Retinal pigment epithelial cell (primary cell): ENCODE results near the gene BCAR3.
A peak's percentile ranks its signal among the peaks of the same experiment; 100 is the strongest.

ENCODE experiments used
- DNase-seq: peaks from one replicate; pipeline ENCODE4 v3.0.0-alpha.2; 2010; ENCODE audit warnings: low read depth
- H3K4me3 ChIP-seq: 2 replicates; pipeline ENCODE4 v1.5.1; 2011; ENCODE audit warnings: mild to moderate bottlenecking, low read length, control low read depth, moderate library complexity
- TF ChIP-seq, protein P1 (sequence below): conservative IDR thresholded peaks from 2 replicates; pipeline ENCODE4 v1.5.1; 2011; ENCODE audit warnings: low read depth, low read length, control low read depth, inconsistent platforms

BCAR3 gene

DNA sequence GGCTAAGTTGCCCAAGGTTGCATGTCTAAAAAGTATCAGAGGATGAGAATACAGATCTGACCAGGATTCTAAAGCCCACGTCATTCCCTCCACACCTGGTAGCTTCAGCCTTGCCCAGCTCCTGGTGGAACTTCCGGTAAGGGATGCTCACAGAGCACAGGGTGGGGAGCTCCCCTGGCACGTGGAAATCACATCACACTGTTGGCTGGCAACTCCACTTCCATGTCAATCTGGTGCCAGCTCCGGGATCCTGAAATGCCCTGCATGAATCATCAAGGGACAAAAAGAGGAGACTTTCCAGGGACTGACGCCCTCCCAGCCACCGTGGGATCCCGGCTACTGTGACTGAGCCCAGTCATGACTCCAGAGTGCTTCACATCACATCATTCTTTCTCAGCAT is 12.4 kb upstream of the BCAR3 start:
- no peak for DNase-seq

DNA sequence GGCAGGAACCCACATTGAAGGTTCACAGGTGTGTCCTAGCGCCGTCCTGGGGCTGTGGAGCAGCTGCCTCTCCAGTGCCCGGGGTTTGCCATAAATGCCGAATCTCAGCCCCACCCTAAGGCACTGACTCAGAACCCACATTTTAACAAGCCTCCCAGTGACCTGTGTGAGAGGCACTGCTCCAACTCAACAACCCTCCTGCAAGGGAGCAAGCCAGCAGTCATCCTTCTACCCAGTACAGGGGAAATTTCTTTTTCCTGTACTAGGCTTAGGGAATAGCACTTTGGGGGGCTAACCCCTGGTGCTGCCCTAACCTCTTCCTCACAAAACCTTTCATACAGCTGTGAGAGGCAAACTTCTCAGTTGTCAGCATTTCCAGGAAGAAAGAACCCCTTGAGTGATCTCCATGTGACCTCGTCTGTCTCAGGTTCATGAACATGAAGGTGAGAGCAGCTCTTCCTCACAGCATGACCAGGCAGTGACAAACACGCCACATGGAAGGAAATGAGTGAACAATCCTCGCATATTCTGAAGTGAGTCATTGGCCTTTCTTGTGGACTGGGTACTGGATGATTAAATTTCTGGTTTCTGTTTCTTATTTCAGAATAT is 11.4 kb upstream of the BCAR3 start:
- TF ChIP-seq, protein P1, sequence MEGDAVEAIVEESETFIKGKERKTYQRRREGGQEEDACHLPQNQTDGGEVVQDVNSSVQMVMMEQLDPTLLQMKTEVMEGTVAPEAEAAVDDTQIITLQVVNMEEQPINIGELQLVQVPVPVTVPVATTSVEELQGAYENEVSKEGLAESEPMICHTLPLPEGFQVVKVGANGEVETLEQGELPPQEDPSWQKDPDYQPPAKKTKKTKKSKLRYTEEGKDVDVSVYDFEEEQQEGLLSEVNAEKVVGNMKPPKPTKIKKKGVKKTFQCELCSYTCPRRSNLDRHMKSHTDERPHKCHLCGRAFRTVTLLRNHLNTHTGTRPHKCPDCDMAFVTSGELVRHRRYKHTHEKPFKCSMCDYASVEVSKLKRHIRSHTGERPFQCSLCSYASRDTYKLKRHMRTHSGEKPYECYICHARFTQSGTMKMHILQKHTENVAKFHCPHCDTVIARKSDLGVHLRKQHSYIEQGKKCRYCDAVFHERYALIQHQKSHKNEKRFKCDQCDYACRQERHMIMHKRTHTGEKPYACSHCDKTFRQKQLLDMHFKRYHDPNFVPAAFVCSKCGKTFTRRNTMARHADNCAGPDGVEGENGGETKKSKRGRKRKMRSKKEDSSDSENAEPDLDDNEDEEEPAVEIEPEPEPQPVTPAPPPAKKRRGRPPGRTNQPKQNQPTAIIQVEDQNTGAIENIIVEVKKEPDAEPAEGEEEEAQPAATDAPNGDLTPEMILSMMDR: no peak
- no peak for DNase-seq
- no peak overlapping the region for H3K4me3 ChIP-seq

More for the DNA sequence above, 12.4 kb upstream of the BCAR3 start:
- no peak overlapping the region for H3K4me3 ChIP-seq
- TF ChIP-seq, protein P1: no peak

DNA sequence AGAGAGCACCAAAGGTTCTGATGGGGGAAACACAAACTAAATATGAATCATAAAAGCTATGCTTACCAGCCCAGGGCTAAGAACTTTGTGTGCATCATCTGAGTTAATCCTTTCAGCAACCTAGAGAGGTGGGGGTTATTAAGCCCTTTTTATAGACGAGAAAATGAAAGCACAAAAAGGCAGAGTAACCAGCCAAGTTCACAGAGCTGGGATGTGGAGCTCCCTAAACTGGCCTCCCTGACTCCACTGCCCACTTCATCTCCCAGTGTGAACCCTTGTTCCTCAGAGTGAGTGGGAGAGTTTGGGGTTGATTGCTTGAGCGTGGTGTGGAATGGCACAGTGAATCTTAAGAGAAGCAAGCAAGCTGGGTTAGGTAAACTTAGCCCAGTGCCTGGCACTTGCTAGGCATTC is 10.8 kb upstream of the BCAR3 start:
- peak; percentile 84 for DNase-seq
- TF ChIP-seq, protein P1: no peak
- H3K4me3 ChIP-seq: peak overlapping the region; percentile 29

DNA sequence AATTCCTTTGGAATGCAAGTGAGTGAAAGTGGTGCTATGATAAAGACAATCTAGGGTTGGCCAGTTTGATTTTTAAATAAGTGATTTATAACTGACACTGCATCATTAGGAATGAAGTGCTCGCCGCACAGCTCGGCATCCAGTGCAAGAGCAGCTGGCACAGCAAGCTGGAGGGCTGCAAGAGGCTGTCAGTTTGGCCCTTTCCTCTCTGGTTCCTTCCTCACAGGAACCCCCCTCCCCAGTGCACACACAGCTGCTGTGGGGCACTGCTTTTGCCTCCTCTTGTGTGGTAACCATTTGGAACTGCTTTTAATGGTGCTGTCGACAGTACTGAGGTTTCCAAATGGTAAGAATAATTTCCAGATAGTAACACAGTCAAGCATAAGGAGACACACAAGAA is 10.4 kb upstream of the BCAR3 start:
- no peak for DNase-seq
- TF ChIP-seq, protein P1: no peak
- H3K4me3 ChIP-seq: peak overlapping the region; percentile 4

DNA sequence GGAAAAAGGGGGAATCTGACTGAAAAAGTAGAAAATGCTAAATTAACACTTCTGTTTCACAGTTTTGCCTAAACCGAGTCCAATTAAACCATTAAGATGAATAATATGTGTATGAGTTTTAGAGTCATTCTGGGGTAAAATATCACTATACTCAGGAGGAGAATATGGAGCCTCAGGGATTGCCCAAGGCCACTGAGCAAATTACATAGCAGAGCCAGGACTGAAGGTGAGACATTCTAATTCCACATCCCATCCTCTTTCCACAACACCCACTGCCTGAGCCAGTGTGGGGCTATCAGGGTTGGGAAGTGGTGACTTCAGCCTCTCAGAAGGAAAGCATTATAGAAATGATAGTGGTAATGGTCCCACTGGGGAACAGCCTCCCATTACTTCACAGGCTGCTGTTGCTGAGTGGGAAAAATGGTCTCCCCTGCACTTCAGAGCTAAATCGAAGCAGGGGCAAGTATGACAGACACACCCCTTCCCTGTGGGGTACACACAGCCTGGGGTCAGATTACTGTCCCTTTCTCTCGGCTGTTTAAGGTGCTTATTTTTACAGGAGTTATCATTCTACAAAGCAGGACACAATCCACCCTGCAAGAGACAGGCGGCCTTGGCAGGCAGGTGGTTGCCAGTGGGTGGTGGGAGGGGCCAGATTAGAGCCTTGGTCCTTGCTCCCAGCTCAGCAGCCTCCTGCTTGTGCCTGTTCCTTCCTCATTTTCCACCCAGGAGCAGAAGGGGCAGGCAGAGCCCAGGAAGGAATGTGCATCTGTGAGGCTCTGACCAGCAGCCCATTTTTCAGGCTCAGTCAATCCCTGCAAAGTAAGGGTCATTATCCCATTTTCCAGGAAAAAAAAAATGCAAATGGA is 9.5 kb upstream of the BCAR3 start:
- H3K4me3 ChIP-seq: no peak overlapping the region
- TF ChIP-seq, protein P1: no peak
- DNase-seq: no peak

- TF ChIP-seq, protein P1: no peak
- no peak overlapping the region for H3K4me3 ChIP-seq
- no peak for DNase-seq
These were observed 8.7 kb upstream of the BCAR3 start for GRCh38 chr1:93690341-93690740.
